Natural killer cell (primary cell): Measurements from ENCODE around the gene PRDM16. TPM values are rescaled to one million over a fixed set of nuclear protein-coding genes. Genes with fewer than 3 reads are reported as not detected.

Source experiments
- ATAC-seq, 3 donors: fragments of 150-1000 bp in 2 of 3; fragments of 200-7000 bp in 1 of 3; cut with Tn5 transposase; 1 replicate in 1 of 3; 2 replicates in 2 of 3; pipeline ENCODE4 v1.10.0; 2021; ENCODE audit warnings: mild to moderate bottlenecking in 2 of 3, moderate library complexity in 2 of 3
- DNase-seq, 2 donors: peaks; one replicate each; pipeline versions ENCODE4 v3.0.0 to v3.0.0-alpha.2; 2013 to 2021; ENCODE audit warnings: mixed read lengths in 1 of 2
- H3K27ac ChIP-seq: one replicate; pipeline ENCODE4 v1.5.1; 2013; ENCODE audit warnings: mild to moderate bottlenecking, low read length
- H3K27me3 ChIP-seq: one replicate; pipeline ENCODE4 v1.6.1; 2013; ENCODE audit warnings: low read length; ENCODE audit not compliant: control insufficient read depth, insufficient read depth
- H3K36me3 ChIP-seq: one replicate; pipeline ENCODE4 v1.6.1; 2013; ENCODE audit warnings: low read length; ENCODE audit not compliant: control insufficient read depth, insufficient read depth
- H3K4me1 ChIP-seq: one replicate; pipeline ENCODE4 v1.6.1; 2013; ENCODE audit warnings: low read length; ENCODE audit not compliant: control insufficient read depth, insufficient read depth
- H3K4me3 ChIP-seq: one replicate; pipeline ENCODE4 v1.5.1; 2013; ENCODE audit warnings: low read length
- H3K9me3 ChIP-seq: one replicate; pipeline ENCODE4 v1.6.1; 2013; ENCODE audit warnings: low read length; ENCODE audit not compliant: control insufficient read depth, insufficient read depth
- H3K27ac Mint-ChIP-seq, 2 donors: one replicate each; pipeline ENCODE4 v1.8.0; 2022; ENCODE audit warnings: mild to moderate bottlenecking in 2 of 2, mixed read lengths in 2 of 2, moderate library complexity in 1 of 2
- H3K27me3 Mint-ChIP-seq, 2 donors: one replicate each; pipeline ENCODE4 v1.8.0; 2022; ENCODE audit warnings: low read depth in 2 of 2, mixed read lengths in 2 of 2
- H3K36me3 Mint-ChIP-seq: one replicate; pipeline ENCODE4 v1.8.0; 2022; ENCODE audit warnings: mixed read lengths
- H3K4me1 Mint-ChIP-seq, 2 donors: one replicate each; pipeline ENCODE4 v1.8.0; 2022; ENCODE audit warnings: mixed read lengths in 2 of 2
- H3K4me3 Mint-ChIP-seq: one replicate; pipeline ENCODE4 v1.8.0; 2022; ENCODE audit warnings: mild to moderate bottlenecking, moderate library complexity, mixed read lengths
- H3K9me3 Mint-ChIP-seq, 2 donors: one replicate each; pipeline ENCODE4 v1.8.0; 2022; ENCODE audit warnings: mixed read lengths in 2 of 2
- CTCF ChIP-seq: fragments of 200-600 bp; IDR thresholded peaks from one replicate; pipeline ENCODE4 v1.8.0; 2022; ENCODE audit warnings: antibody characterized with exemption
- WGBS: methylation state at CpG from one replicate; pipeline ENCODE4 v1.1.7; 2013; ENCODE audit warnings: missing lambda C conversion rate; ENCODE audit not compliant: insufficient coverage; 5-methylcytosine and 5-hydroxymethylcytosine counted together
- intact Hi-C: fragments of 100-400 bp; cut with micrococcal nuclease; formaldehyde crosslinking; loops from one replicate; pipeline ENCODE4 v1.14.2; 2022
- total RNA-seq, 4 donors: library from RNA; stranded (reverse); fragments of 120-200 nt in 1 of 4; gene quantifications; one replicate each; pipeline versions ENCODE4 v1.2.3 to v1.2.4, GENCODE V29; 2013 to 2022

PRDM16 gene
- total RNA-seq, 3 donors from 2014 or later (not counting 1 experiment from before 2014, with no cell fraction given): 0.25 to 0.64 TPM; not detected in 1

GRCh38 chr1:3128431-3129132 lies 59.6 kb downstream of the PRDM16 start:
- no peak overlapping the region for H3K4me3 ChIP-seq
- no peak for ATAC-seq
- no peaks in the 10 kb centered on the region for H3K36me3 Mint-ChIP-seq
- intact Hi-C loops: no loop called here
- H3K9me3 ChIP-seq: no peaks in the 10 kb centered on the region
- no peak overlapping the region for H3K27ac ChIP-seq
- H3K27me3 ChIP-seq: no peaks in the 10 kb centered on the region
- no peak for DNase-seq
- no peak overlapping the region for H3K4me3 Mint-ChIP-seq
- H3K27me3 Mint-ChIP-seq: no peaks in the 10 kb centered on the region
- no peaks in the 10 kb centered on the region for H3K36me3 ChIP-seq
- H3K4me1 Mint-ChIP-seq: no peaks in the 10 kb centered on the region
- H3K27ac Mint-ChIP-seq: no peak overlapping the region
- H3K4me1 ChIP-seq: no peaks in the 10 kb centered on the region
- H3K9me3 Mint-ChIP-seq: no peaks in the 10 kb centered on the region
- WGBS: 80% methylated on average over 26 of the region's 26 CpGs
- TF ChIP-seq CTCF: no peak

GRCh38 chr1:3129133-3129490 lies 60.1 kb downstream of the PRDM16 start:
- Mint-ChIP-seq H3K36me3 (no peaks in the 10 kb centered on the region), H3K4me1 (no peaks in the 10 kb centered on the region), H3K4me3 (no peak overlapping the region), H3K27me3 (no peaks in the 10 kb centered on the region), H3K27ac (no peak overlapping the region), H3K9me3 (no peaks in the 10 kb centered on the region)
- no peak for DNase-seq
- Histone ChIP-seq H3K27ac (no peak overlapping the region), H3K36me3 (no peaks in the 10 kb centered on the region), H3K27me3 (no peaks in the 10 kb centered on the region), H3K4me3 (no peak overlapping the region), H3K4me1 (no peaks in the 10 kb centered on the region), H3K9me3 (no peaks in the 10 kb centered on the region)
- intact Hi-C loops: no loop called here
- no peak for TF ChIP-seq CTCF
- peak in 1 of 3 donors; percentile 19 for ATAC-seq
- 86% methylated on average over 8 of the region's 8 CpGs for WGBS

GRCh38 chr1:3130268-3130667 lies 61.3 kb downstream of the PRDM16 start:
- DNase-seq: no peak
- Histone ChIP-seq H3K36me3 (no peaks in the 10 kb centered on the region), H3K27me3 (no peaks in the 10 kb centered on the region), H3K27ac (no peak overlapping the region), H3K9me3 (no peaks in the 10 kb centered on the region), H3K4me3 (no peak overlapping the region), H3K4me1 (no peaks in the 10 kb centered on the region)
- no peaks in the 10 kb centered on the region for H3K27me3 Mint-ChIP-seq
- no peak overlapping the region for H3K4me3 Mint-ChIP-seq
- no peaks in the 10 kb centered on the region for H3K9me3 Mint-ChIP-seq
- no peak for TF ChIP-seq CTCF
- intact Hi-C loops: no loop called here
- no peak overlapping the region for H3K27ac Mint-ChIP-seq
- H3K4me1 Mint-ChIP-seq: no peaks in the 10 kb centered on the region
- 87% methylated on average over 13 of the region's 13 CpGs for WGBS
- ATAC-seq: no peak
- H3K36me3 Mint-ChIP-seq: no peaks in the 10 kb centered on the region

GRCh38 chr1:3132660-3133059 lies 63.7 kb downstream of the PRDM16 start:
- TF ChIP-seq CTCF: no peak
- Histone ChIP-seq H3K36me3 (no peaks in the 10 kb centered on the region), H3K4me1 (no peaks in the 10 kb centered on the region), H3K9me3 (no peaks in the 10 kb centered on the region), H3K27ac (no peak overlapping the region), H3K27me3 (no peaks in the 10 kb centered on the region), H3K4me3 (no peak overlapping the region)
- DNase-seq: no peak
- Mint-ChIP-seq H3K36me3 (no peaks in the 10 kb centered on the region), H3K27me3 (no peaks in the 10 kb centered on the region), H3K27ac (no peak overlapping the region), H3K9me3 (no peaks in the 10 kb centered on the region), H3K4me3 (no peak overlapping the region), H3K4me1 (no peaks in the 10 kb centered on the region)
- WGBS: 55% methylated on average over 12 of the region's 12 CpGs
- intact Hi-C loops: no loop called here
- ATAC-seq: no peak
